GM19099 (cell line): ENCODE measurements around the gene C10orf53.

Experiments used
- POLR2A ChIP-seq: IDR thresholded peaks from 3 replicates; pipeline ENCODE4 v1.6.1; 2011; ENCODE audit warnings: low read depth; ENCODE audit not compliant: insufficient read length; ENCODE audit errors: extremely low read depth

Gene C10orf53

GRCh38 chr10:49679480-49679893 is at the start of gene C10orf53:
TSS of gene C10orf53 (plus strand) at chr10:49679651. CDS start at chr10:49679698, 47 bp downstream.
- no peak for TF ChIP-seq POLR2A

DNA sequence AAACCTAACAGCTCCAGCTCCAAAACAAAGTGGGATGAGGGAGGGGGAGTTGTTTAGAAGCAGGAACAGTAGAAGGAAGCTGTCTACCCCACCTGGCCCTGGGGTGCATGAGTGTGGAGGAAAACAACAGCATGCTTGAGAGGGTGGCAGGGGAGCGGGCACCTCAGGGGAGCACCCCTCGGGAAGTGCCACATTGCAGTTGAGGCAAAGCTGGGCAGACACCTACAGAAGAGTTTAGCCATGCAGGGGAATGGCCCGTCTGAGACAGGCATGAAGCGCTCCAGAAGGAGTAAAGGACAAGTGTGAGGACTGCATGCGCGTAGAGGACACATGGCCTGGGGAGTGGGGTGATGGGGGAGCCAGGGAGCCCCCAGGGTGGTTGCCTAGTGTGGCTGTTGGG is 47.5 kb upstream of the C10orf53 start:
- no peak for TF ChIP-seq POLR2A

DNA sequence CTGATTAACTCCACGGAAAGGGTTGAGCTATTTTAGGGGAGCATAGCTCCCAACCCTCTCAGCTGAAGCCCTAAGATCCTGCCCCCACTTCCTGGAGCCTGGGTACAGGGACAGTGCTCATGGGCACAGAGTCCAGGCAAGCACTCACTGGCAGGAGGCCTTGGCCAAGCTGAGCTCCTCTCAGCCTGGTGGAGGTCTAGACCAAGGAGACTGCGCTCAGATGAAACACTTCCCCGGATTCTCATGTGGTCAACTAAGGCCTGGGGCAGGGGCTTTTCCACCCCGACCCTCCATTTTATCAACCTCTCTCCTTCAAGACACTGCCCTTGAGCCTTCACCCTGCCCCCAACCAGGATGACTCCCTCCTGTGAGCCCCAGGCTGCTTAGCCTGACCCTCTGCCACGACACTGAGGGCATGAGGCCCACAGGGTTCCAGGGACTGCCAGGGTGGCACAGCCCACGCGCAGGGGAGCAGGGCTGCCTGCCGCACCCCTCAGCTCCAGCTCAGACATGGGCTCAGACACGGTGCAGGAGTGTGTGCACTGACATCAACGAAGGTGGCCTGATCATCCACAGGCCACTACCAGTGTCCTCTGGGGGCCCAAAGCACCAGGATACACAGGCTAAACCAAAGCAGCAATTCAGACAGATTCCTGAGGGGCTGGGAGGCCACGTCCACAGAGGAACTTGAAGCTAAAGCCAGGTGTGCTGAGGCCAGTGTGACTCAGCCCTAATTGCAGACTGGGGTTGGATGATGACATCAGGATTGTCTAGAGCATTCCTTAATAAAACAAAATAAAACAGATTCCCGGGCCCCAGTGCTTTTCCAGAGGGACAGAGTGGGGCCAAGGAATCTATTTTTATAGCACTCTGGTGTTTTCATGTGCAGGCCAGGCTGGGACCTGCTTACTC is 46.8 kb upstream of the C10orf53 start:
- no peak for TF ChIP-seq POLR2A

- no peak for TF ChIP-seq POLR2A
Observed at GRCh38 chr10:49633327-49634068, 46.0 kb upstream of the C10orf53 start.

GRCh38 chr10:49634069-49634660 is 45.3 kb upstream of the C10orf53 start:
- TF ChIP-seq POLR2A: no peak

DNA sequence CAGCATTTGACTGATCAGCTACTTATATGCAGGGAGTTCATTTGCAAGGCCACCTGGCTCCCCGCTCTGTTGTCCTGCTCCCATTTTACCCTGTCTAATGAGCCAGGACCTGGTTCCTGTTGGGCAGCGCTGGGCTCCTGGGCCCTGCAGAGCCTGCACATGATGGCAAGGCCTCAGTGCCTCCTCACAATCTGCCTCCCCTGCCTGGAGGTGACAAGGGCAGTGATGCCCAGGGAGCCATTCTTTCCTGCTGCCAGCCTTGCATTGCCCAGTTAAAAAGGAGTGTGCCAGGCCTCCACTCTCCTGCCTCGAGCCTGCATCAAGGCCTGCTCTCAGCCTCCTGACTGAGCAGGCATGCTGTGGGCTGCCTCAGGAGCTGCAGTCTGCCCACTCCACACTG is 37.1 kb upstream of the C10orf53 start:
- no peak for TF ChIP-seq POLR2A

GRCh38 chr10:49643241-49644034 is 36.0 kb upstream of the C10orf53 start:
- no peak for TF ChIP-seq POLR2A

- TF ChIP-seq POLR2A: no peak
Observed at GRCh38 chr10:49644035-49644646, 35.3 kb upstream of the C10orf53 start.

DNA sequence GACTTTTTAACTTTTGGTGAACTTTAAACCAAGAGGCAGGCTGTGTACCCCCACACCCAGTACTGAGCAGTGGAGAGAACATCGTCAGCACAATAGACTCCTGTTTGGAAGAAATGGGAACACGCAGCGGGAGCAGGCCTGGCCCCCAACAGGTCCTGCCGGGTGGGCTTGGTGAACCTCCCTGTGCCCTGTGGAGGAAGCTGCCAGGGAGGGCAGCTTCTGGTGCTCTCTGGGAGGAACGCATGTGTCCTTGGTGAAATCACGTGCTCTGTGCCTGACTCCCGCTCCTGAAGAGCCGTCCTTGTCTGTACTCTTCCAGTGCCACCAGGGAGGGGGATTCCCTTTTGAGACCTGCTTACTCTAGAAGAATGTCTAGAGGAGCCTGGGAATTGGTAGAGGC is 34.0 kb upstream of the C10orf53 start:
- TF ChIP-seq POLR2A: no peak

GRCh38 chr10:49645871-49646870 is 33.3 kb upstream of the C10orf53 start:
- TF ChIP-seq POLR2A: no peak

GRCh38 chr10:49647554-49647953 is 31.9 kb upstream of the C10orf53 start:
- TF ChIP-seq POLR2A: no peak

GRCh38 chr10:49647985-49648795 is 31.3 kb upstream of the C10orf53 start:
- TF ChIP-seq POLR2A: no peak
